ENCODE measurements around the gene DAPK2. TPM values are rescaled to one million over a fixed set of nuclear protein-coding genes. Genes with fewer than 3 reads are reported as not detected.

DAPK2 gene
- total and polyA plus RNA-seq, 2 of the 13 experiments (the other 11 are each of a cell fraction or from before 2014, with no cell fraction given), result 0.33 to 0.63 TPM

DNA sequence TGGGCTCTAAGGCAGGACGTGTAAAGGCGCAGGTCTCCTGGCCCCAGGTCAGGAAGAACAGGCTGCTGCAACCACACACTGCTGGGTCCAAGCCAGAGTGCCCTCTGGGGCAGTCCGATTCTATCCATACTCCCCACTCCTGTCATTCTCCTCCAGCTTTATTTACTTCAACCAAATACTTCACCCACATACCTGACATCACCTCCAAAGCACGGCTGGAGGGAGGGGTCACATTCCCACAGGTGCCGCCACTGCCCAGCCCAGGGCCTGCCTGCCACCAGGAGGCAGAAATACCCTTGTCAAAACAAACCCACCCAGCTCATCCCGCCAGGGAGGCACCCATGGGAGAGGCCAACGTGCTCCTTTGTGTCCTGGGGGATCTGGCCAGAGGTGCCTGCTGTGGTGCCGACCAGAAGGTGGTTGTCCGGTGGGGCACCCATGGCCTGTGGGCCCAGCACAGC lies 100.4 kb downstream of the DAPK2 start (continued):
- TF ChIP-seq TBX2 (CRISPR knock-in tag; IDR thresholded peaks at IDR 0.05; ENCODE audit: borderline replicate concordance), result peak; percentile 35; the same call in 1 of the 2 replicates
- 0 out of 2 replicates have a peak, but pooled peaks have one; percentile 32 for TF ChIP-seq KAT8 (CRISPR knock-in tag; IDR thresholded peaks at IDR 0.05)

DNA sequence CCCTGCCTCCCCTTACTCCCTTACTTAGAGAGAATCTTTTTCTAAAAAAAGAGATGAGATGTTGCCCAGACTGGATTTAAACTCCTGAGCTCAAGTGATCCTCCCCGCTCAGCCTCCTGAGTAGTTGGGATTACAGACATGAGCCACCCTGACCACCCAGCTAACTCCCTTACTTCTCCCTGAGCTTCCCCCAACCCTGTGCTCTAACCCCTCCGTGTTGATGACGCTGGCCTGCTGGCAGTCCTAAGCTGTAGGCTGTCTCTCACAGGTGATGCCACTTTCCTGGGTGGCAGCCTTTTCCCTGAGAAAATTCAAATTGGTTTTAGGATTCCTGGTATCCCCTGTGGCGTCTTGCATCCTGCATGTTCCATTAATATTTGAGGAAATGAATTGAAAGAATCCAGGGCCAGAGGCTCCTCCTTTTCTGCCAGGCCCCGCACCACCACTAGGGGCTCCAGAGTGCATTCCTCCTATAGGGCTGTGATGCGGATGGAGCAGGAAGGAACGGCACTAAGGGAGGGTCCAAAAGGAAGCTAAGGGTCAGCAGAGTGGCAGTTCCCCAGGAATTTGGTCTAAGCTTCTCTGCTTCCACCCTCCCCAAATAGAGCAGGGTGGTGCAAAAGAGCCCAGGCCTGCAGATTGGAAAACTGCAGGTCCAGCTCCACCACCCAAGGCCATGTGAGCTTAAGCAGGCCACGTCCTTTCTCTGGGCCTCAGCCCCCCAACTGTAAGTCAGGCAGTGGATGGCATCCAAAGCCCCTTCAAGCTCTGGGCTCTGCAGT lies 101.1 kb downstream of the DAPK2 start:
- Histone ChIP-seq H3K9ac (ENCODE audit: insufficient read depth, low read depth, low read length) (0 out of 2 replicates have a peak overlapping the region, but pooled peaks have one; percentile 33), H3K4me1 (ENCODE audit: insufficient read depth, low read length) (peaks cover 49% of the 10 kb centered on the region), H3K27me3 (ENCODE audit: control insufficient read depth in 1 of 2, insufficient read depth in 2 of 2, low read length in 2 of 2) (no peaks in the 10 kb centered on the region), H3K4me2 (ENCODE audit: low read depth, low read length) (peak overlapping the region; percentile 96), H3K4me3 (replicated peaks in 1 of 3; ENCODE audit: insufficient read depth in 1 of 3, low read depth in 2 of 3, low read length in 3 of 3) (peak overlapping the region; percentile 34 to 68 (median 43)), H3K9me3 (ENCODE audit: low read length) (no peaks in the 10 kb centered on the region), H2AFZ (ENCODE audit: low read length) (peak overlapping the region; percentile 20), H3K79me2 (ENCODE audit: insufficient read depth, low read length) (no peaks in the 10 kb centered on the region), H3K36me3 (replicated peaks in 1 of 2; ENCODE audit: control insufficient read depth in 1 of 2, insufficient read depth in 2 of 2, low read length in 2 of 2) (no peaks in the 10 kb centered on the region), H4K20me1 (ENCODE audit: insufficient read depth, low read length) (no peaks in the 10 kb centered on the region), H3K27ac (ENCODE audit: extremely low read length, insufficient read depth, low read length) (no peak overlapping the region)
- intact Hi-C loops (cut with micrococcal nuclease; ENCODE audit: unreplicated experiment), result loop anchor here (1.0 to 5.0 kb wide), 3 partner anchors 101 to 335 kb away; partner anchors contain the start of gene DAPK2
- in situ Hi-C loops (cut with HindIII; ENCODE audit: extremely low pct_ligation_motif_present, low pct_unique_long_range_greater_than_20kb), result loop anchor here (5.0 kb wide), 1 partner anchor 107 kb away; no protein-coding TSS in a partner anchor
- ChIA-PET POLR2A (no interaction called here), CTCF (ENCODE audit: low intra/inter-chr PET ratio, low total read pairs) (interaction anchor here (1.2 to 2.5 kb wide), 4 partner anchors 102 to 193 kb away, joined by 5 to 15 read pairs (median 5); partner anchors contain the start of gene DAPK2)
- BruUV-seq (replicated peaks), result no TSS peak
- WGBS (ENCODE audit: low lambda C conversion rate), result 49% methylated on average over 6 of the region's 8 CpGs
- DNase-seq (ENCODE audit: low spot score) (peak; percentile 48), FAIRE-seq (peak; percentile 54), ATAC-seq (peak; percentile 88)
- TF ChIP-seq ZNF234 (CRISPR knock-in tag; conservative IDR thresholded peaks at IDR 0.05), result 0 out of 2 replicates have a peak, but pooled peaks have one; percentile 31
- TF ChIP-seq KDM2A (CRISPR knock-in tag; IDR thresholded peaks at IDR 0.05; ENCODE audit: borderline replicate concordance, low read depth), result no peak
- TF ChIP-seq RXRA (CRISPR knock-in tag; IDR thresholded peaks at IDR 0.05), result peak; percentile 29; the same call in 1 of the 2 replicates
- TF ChIP-seq NR2F2 (IDR thresholded peaks at IDR 0.05; ENCODE audit: borderline replicate concordance, low read depth), result 0 out of 2 replicates have a peak, but pooled peaks have one; percentile 9
- TF ChIP-seq, protein P1, sequence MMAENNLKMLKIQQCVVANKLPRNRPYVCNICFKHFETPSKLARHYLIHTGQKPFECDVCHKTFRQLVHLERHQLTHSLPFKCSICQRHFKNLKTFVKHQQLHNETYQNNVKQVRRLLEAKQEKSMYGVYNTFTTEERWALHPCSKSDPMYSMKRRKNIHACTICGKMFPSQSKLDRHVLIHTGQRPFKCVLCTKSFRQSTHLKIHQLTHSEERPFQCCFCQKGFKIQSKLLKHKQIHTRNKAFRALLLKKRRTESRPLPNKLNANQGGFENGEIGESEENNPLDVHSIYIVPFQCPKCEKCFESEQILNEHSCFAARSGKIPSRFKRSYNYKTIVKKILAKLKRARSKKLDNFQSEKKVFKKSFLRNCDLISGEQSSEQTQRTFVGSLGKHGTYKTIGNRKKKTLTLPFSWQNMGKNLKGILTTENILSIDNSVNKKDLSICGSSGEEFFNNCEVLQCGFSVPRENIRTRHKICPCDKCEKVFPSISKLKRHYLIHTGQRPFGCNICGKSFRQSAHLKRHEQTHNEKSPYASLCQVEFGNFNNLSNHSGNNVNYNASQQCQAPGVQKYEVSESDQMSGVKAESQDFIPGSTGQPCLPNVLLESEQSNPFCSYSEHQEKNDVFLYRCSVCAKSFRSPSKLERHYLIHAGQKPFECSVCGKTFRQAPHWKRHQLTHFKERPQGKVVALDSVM (CRISPR knock-in tag; IDR thresholded peaks at IDR 0.05), result no peak
- 0 out of 2 replicates have a peak, but pooled peaks have one; percentile 13 for TF ChIP-seq CBFB (CRISPR knock-in tag; IDR thresholded peaks at IDR 0.05)
- TF ChIP-seq, protein P2, sequence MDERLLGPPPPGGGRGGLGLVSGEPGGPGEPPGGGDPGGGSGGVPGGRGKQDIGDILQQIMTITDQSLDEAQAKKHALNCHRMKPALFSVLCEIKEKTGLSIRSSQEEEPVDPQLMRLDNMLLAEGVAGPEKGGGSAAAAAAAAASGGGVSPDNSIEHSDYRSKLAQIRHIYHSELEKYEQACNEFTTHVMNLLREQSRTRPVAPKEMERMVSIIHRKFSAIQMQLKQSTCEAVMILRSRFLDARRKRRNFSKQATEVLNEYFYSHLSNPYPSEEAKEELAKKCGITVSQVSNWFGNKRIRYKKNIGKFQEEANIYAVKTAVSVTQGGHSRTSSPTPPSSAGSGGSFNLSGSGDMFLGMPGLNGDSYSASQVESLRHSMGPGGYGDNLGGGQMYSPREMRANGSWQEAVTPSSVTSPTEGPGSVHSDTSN (CRISPR knock-in tag; IDR thresholded peaks at IDR 0.05), result no peak
- TF ChIP-seq ZEB1 (IDR thresholded peaks at IDR 0.05; ENCODE audit: insufficient replicate concordance, low read depth), result peak; percentile 25
- TF ChIP-seq SALL1 (CRISPR knock-in tag; IDR thresholded peaks at IDR 0.05), result 0 out of 2 replicates have a peak, but pooled peaks have one; percentile 26
- TF ChIP-seq ZNF670 (CRISPR knock-in tag; IDR thresholded peaks at IDR 0.05; ENCODE audit: borderline replicate concordance), result peak; percentile 42; the same call in 1 of the 2 replicates
- TF ChIP-seq ZMAT3 (CRISPR knock-in tag; conservative IDR thresholded peaks at IDR 0.05), result peak; percentile 24; the same call in 1 of the 2 replicates
- peak; percentile 72; the same call in 1 of the 2 replicates for TF ChIP-seq ZNF556 (CRISPR knock-in tag; IDR thresholded peaks at IDR 0.05; ENCODE audit: borderline replicate concordance)
- TF ChIP-seq ERF (CRISPR knock-in tag; IDR thresholded peaks at IDR 0.05), result peak; percentile 29; the same call in 1 of the 2 replicates
- TF ChIP-seq, protein P3, sequence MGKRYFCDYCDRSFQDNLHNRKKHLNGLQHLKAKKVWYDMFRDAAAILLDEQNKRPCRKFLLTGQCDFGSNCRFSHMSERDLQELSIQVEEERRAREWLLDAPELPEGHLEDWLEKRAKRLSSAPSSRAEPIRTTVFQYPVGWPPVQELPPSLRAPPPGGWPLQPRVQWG (CRISPR knock-in tag; IDR thresholded peaks at IDR 0.05; ENCODE audit: borderline replicate concordance, low read depth), result no peak
- TF ChIP-seq MED8 (CRISPR knock-in tag; IDR thresholded peaks at IDR 0.05; ENCODE audit: insufficient replicate concordance), result no peak

Measured in HepG2 (cell line).